Stimulated activated memory B cell treated with anti-CD40 and anti-IgM and Interleukin-4, amounts not matched to agents 10 μg/mL and 1 μg/mL and 100 μg/mL, for 72 hours (primary cell): ENCODE measurements around the gene AAMDC.
"Not testable (repeated sequence)": the region's sequence is repeated elsewhere in the genome, so short reads cannot be mapped to it uniquely, and the experiment has no call there.

Source experiments
- ATAC-seq: fragments of 150-1000 bp; cut with Tn5 transposase; 2 replicates; pipeline ENCODE4 v1.10.0; 2021
- H3K27ac Mint-ChIP-seq: one replicate; pipeline ENCODE4 v1.8.0; 2022; ENCODE audit warnings: mild to moderate bottlenecking, mixed read lengths
- H3K27me3 Mint-ChIP-seq: one replicate; pipeline ENCODE4 v1.8.0; 2022; ENCODE audit warnings: mixed read lengths
- H3K36me3 Mint-ChIP-seq: one replicate; pipeline ENCODE4 v1.8.0; 2022; ENCODE audit warnings: mixed read lengths
- H3K4me1 Mint-ChIP-seq: one replicate; pipeline ENCODE4 v1.8.0; 2022; ENCODE audit warnings: mixed read lengths
- H3K4me3 Mint-ChIP-seq: one replicate; pipeline ENCODE4 v1.8.0; 2022; ENCODE audit warnings: mild to moderate bottlenecking, moderate library complexity, mixed read lengths
- H3K9me3 Mint-ChIP-seq: one replicate; pipeline ENCODE4 v1.8.0; 2022; ENCODE audit warnings: mixed read lengths

Gene AAMDC

DNA sequence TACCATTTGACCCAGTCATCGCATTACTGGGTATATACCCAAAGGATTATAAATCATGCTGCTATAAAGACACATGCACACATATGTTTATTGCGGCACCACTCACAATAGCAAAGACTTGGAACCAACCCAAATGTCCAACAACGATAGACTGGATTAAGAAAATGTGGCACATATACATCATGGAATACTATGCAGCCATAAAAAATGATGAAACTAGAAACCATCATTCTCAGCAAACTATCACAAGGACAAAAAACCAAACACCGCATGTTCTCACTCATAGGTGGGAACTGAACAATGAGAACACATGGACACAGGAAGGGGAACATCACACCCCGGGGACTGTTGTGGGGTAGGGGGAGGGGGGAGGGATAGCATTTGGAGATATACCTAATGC is 68.1 kb downstream of the AAMDC start:
- ATAC-seq, H3K27ac Mint-ChIP-seq, H3K4me1 Mint-ChIP-seq, H3K9me3 Mint-ChIP-seq, H3K27me3 Mint-ChIP-seq, H3K4me3 Mint-ChIP-seq: not testable (repeated sequence)
- peaks cover 78% of the 10 kb centered on the region for H3K36me3 Mint-ChIP-seq

DNA sequence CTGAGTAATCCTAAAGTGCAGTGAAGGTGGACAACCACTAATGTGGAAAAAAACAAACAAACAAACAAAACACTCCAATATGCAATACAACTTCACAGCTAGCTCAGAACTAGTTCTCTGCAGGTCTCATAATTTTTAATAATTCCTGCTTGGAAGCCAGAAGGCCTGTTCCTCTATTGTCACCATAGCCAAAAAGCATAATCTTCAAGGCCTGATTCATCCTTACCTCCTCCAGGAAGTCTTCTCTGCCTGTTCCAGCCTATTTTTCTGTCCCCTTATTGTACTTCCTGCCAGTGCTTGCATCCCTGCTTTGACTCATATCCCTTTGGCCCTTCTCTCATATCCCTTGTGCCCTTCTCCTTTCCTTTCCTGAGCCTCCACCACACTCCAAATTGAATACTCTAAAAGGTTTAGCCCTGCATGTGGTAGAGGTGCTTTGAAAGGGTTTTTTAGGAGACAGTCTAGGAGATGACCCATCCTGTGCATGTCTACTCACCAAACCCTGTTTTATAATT is 69.2 kb downstream of the AAMDC start:
- H3K27ac Mint-ChIP-seq, ATAC-seq, H3K4me1 Mint-ChIP-seq, H3K4me3 Mint-ChIP-seq, H3K9me3 Mint-ChIP-seq, H3K27me3 Mint-ChIP-seq: not testable (repeated sequence)
- H3K36me3 Mint-ChIP-seq = peaks cover 67% of the 10 kb centered on the region

DNA sequence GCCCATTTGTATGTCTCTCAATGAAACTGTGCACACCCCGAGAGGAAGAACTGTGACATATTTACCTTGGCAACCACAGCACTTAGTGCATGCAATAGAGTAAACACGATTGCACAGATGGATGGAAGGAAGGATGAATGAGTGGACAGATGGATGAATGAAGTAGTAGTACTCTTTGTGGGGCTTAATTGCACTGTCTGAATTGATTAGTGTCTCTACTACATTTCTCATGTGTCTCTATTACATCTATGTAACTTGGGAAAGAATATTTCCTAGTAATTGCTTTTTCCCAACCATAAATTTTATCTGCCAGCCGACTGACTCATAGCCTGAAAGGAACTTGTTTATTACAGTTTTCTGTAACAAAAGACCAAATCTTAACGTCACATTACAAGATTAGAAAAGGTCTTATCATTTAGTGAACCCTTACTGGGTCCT is 69.7 kb downstream of the AAMDC start:
- not testable (repeated sequence) for ATAC-seq, H3K4me3 Mint-ChIP-seq, H3K9me3 Mint-ChIP-seq, H3K27ac Mint-ChIP-seq, H3K27me3 Mint-ChIP-seq, H3K4me1 Mint-ChIP-seq
- peaks cover 64% of the 10 kb centered on the region for H3K36me3 Mint-ChIP-seq

DNA sequence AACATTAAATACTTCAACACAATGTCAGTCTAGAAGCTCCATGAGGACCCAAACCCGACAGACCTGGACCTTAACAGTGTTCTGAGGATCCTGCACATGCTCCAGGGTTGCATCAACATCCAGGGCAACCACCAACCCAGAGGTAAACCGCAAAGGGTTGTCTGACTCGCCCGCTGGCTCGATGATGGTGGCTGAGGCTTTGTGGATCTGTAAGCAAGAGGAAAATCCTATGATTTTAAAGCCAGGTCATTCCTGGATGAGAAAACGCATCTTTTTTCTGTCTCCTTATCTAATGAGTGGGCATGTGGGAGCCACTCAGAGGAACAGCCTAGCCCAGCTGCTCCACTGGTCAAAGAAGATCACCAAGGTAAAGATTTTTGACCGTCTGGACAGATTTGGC is 70.3 kb downstream of the AAMDC start:
- ATAC-seq, H3K9me3 Mint-ChIP-seq, H3K27ac Mint-ChIP-seq, H3K27me3 Mint-ChIP-seq, H3K4me3 Mint-ChIP-seq, H3K4me1 Mint-ChIP-seq: not testable (repeated sequence)
- H3K36me3 Mint-ChIP-seq = peaks cover 65% of the 10 kb centered on the region

- not testable (repeated sequence) for H3K9me3 Mint-ChIP-seq
These were observed 70.8 kb downstream of the AAMDC start for GRCh38 chr11:77891703-77892102.

DNA sequence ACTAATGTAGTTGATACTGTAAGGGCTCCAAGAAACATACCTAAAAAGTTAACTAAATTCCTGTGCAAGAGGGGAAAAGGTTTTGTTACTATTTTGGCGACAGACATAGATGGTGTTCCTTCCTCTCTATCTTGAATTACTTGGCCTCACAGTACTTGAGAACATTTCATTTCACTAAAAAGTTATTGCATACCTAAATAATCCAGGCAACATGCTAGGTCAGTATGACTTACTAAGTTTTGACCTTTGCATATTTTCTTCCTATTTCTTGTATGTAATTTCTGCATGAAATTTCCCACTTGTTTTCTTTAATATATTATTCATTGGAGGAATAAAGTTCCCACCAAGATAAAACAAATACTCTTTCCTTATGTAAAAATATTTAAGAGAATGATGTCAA is 74.0 kb downstream of the AAMDC start:
- ATAC-seq, H3K4me1 Mint-ChIP-seq, H3K27me3 Mint-ChIP-seq, H3K27ac Mint-ChIP-seq, H3K4me3 Mint-ChIP-seq, H3K9me3 Mint-ChIP-seq: not testable (repeated sequence)
- peaks cover 45% of the 10 kb centered on the region for H3K36me3 Mint-ChIP-seq

More at GRCh38 chr11:77891703-77892102, 70.8 kb downstream of the AAMDC start:
- not testable (repeated sequence) for H3K27ac Mint-ChIP-seq, H3K4me1 Mint-ChIP-seq, ATAC-seq, H3K4me3 Mint-ChIP-seq, H3K27me3 Mint-ChIP-seq
- H3K36me3 Mint-ChIP-seq = peaks cover 65% of the 10 kb centered on the region

GRCh38 chr11:77908835-77909234 is 87.9 kb downstream of the AAMDC start:
- H3K27me3 Mint-ChIP-seq = no peaks in the 10 kb centered on the region
- no peak overlapping the region for H3K4me3 Mint-ChIP-seq
- H3K27ac Mint-ChIP-seq = no peak overlapping the region
- ATAC-seq = no peak
- H3K36me3 Mint-ChIP-seq = peaks cover 38% of the 10 kb centered on the region
- H3K9me3 Mint-ChIP-seq = no peaks in the 10 kb centered on the region
- H3K4me1 Mint-ChIP-seq = no peaks in the 10 kb centered on the region

GRCh38 chr11:77909277-77909676 is 88.3 kb downstream of the AAMDC start:
- no peaks in the 10 kb centered on the region for H3K4me1 Mint-ChIP-seq
- peaks cover 34% of the 10 kb centered on the region for H3K36me3 Mint-ChIP-seq
- H3K4me3 Mint-ChIP-seq = no peak overlapping the region
- H3K27ac Mint-ChIP-seq = no peak overlapping the region
- no peaks in the 10 kb centered on the region for H3K27me3 Mint-ChIP-seq
- no peak for ATAC-seq
- H3K9me3 Mint-ChIP-seq = no peaks in the 10 kb centered on the region

DNA sequence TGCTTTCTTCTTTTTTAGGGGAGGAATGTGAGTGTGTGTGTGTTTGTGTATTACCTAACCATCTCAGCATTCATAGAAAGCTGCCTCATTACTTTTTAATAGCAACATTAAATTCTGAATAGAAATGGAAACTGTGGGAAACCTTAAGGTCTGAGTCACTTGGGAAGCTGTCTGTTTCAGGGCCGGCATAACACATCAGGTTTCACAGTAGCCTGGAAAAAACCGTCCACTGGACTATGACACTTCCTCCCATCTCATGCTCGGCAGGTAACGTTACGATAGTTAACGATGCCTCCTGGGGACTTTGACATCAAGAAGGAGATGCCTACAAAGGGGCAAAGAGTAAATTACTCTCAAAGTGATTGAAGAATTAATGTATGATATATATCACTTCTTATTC is 89.9 kb downstream of the AAMDC start:
- peaks cover 30% of the 10 kb centered on the region for H3K36me3 Mint-ChIP-seq
- H3K27ac Mint-ChIP-seq = not testable (repeated sequence)

DNA sequence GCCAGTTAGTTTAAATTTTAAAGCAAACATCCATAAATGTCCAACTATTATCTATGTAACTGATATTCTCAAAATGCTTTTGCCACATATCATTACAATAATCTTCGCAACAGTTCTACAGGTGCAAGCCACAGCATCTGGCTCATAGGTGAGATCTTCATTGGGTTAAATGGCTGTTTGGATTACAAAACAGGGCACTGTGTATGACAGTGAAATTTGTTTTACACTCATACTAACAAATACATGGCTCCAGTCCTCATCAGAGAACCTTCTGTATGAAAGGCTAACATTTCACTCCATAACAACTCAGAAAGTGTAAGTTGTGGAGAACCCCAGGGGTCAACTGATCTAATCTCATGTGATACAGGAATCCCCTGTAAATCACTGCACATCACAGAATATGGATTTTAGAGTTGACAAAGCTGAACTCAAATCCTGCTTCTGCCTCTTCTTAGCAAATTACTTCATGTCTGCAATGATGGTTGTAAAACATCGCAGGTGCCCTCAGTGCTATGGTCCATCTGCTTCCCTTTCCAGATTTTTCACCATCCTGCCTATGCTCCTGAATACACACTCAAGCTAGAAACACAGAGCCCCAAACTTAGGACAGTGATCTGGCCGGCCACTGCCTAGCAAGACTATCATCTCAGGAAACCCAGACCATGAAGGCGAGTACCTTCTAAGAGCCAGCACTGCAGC is 92.8 kb downstream of the AAMDC start:
- H3K4me3 Mint-ChIP-seq, H3K4me1 Mint-ChIP-seq, H3K27me3 Mint-ChIP-seq, H3K9me3 Mint-ChIP-seq, H3K27ac Mint-ChIP-seq, ATAC-seq: not testable (repeated sequence)
- peaks cover 36% of the 10 kb centered on the region for H3K36me3 Mint-ChIP-seq

More for the DNA sequence above, 89.9 kb downstream of the AAMDC start:
- ATAC-seq, H3K4me3 Mint-ChIP-seq, H3K27me3 Mint-ChIP-seq, H3K4me1 Mint-ChIP-seq, H3K9me3 Mint-ChIP-seq: not testable (repeated sequence)

DNA sequence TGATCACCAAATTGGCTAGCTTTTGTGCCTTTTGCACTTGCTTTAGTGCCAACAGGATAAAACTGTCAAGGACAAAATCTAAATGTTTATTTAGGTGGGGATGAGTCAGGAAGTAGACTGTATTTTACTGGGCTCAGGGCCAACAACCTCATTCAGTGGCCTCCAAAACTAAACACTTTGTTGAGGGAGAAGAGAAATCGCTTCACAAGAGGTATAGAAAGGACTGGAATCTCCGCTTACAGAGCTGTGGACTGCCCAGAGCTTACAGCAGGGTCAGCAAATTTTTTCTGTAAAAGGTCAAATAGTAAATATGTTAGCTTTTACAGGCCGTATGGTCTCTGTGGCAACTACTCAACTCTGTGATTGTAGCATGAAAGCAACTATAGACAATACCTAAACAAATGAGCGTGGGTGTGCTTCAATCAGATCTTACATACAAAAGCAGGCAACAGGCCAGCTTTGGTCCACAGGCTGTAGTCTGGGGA is 93.4 kb downstream of the AAMDC start:
- not testable (repeated sequence) for ATAC-seq, H3K4me1 Mint-ChIP-seq, H3K9me3 Mint-ChIP-seq, H3K4me3 Mint-ChIP-seq, H3K27me3 Mint-ChIP-seq, H3K27ac Mint-ChIP-seq
- H3K36me3 Mint-ChIP-seq = peaks cover 39% of the 10 kb centered on the region

DNA sequence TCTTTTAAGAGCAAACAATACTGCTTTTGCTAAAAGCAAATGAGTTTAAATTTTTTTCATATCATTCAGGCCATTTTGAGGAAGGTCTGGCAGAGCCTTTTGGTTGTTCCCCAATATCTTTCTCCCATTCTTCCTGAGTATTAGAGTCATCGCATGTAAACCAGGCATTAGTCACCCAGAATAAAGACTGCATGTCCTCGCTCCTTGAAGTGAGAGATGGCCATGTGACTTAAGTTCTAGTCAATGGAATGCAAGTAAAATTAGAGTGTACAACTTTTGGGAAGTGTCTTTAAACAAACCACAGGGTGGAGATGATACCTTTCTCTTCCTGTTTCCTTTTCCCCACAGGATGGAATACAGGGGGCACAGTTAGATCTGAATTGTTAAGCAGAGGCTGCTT is 96.8 kb downstream of the AAMDC start:
- H3K4me1 Mint-ChIP-seq, H3K27me3 Mint-ChIP-seq, H3K27ac Mint-ChIP-seq, H3K9me3 Mint-ChIP-seq, H3K4me3 Mint-ChIP-seq, ATAC-seq: not testable (repeated sequence)
- H3K36me3 Mint-ChIP-seq = peaks cover 27% of the 10 kb centered on the region
